ENCODE measurements around the gene TMUB2. TPM values are rescaled to one million over a fixed set of nuclear protein-coding genes. Genes with fewer than 3 reads are reported as not detected.
"Not testable (repeated sequence)": the region's sequence is repeated elsewhere in the genome, so short reads cannot be mapped to it uniquely, and the experiment has no call there.

TMUB2 gene
- total RNA-seq, 1 experiment from 2014 or later, result 25.1 TPM

GRCh38 chr17:44236444-44236991 is 49.7 kb downstream of the TMUB2 start:
- Histone ChIP-seq H3K9me2 (ENCODE audit: insufficient read depth) (no peaks in the 10 kb centered on the region), H3K36me3 (ENCODE audit: control insufficient read depth in 1 of 2, insufficient read depth in 2 of 2, low read length in 2 of 2) (no peaks in the 10 kb centered on the region), H3K9ac (ENCODE audit: low read length) (no peak overlapping the region), H4K20me1 (ENCODE audit: insufficient read depth) (no peaks in the 10 kb centered on the region), H3K4me2 (ENCODE audit: low read length) (no peak overlapping the region), H3K4me3 (replicated peaks in 1 of 2; ENCODE audit: low read depth in 1 of 2, low read length in 2 of 2) (no peak overlapping the region), H3K27me3 (ENCODE audit: insufficient read depth, low read length) (no peaks in the 10 kb centered on the region), H3K27ac (ENCODE audit: low read depth, low read length) (no peak overlapping the region), H2AFZ (ENCODE audit: low read depth, low read length, poor library complexity, severe bottlenecking) (no peak overlapping the region), H3K79me2 (ENCODE audit: insufficient read depth, low read length) (no peaks in the 10 kb centered on the region), H3K4me1 (ENCODE audit: control insufficient read depth in 1 of 2, insufficient read depth in 2 of 2, low read length in 2 of 2) (peaks cover 19 to 30% of the 10 kb centered on the region in 2 experiments), H3K9me3 (ENCODE audit: control insufficient read depth in 1 of 2, insufficient read depth in 1 of 2, low read depth in 1 of 2, low read length in 2 of 2) (no peaks in the 10 kb centered on the region)
- CTCF ChIA-PET, result no interaction called here
- ATAC-seq, result no peak
- no TSS peak for BruUV-seq (replicated peaks)
- no peak for DNase-seq (ENCODE audit: low read depth, low spot score)
- TF ChIP-seq ZFX (IDR thresholded peaks at IDR 0.05) (no peak), CBX3 (IDR thresholded peaks at IDR 0.05; ENCODE audit: low read depth) (no peak), ATF3 (IDR thresholded peaks at IDR 0.05) (no peak), SRF (IDR thresholded peaks at IDR 0.05; ENCODE audit: low read depth) (no peak), CTCF (IDR thresholded peaks at IDR 0.05 in 2 of 3, conservative IDR thresholded peaks at IDR 0.05 in 1 of 3; ENCODE audit: borderline replicate concordance in 1 of 3, insufficient read depth in 1 of 3, low read depth in 2 of 3, low read length in 2 of 3) (no peak), JUND (IDR thresholded peaks at IDR 0.05) (no peak)
- intact Hi-C loops (cut with micrococcal nuclease), result no loop called here
- RAD21 ChIA-PET (ENCODE audit: low non-redundant PET in 1 of 2, low total read pairs in 2 of 2, uncharacterized antibody in 2 of 2, unreplicated experiment in 2 of 2), result no interaction called here
- POLR2A ChIA-PET, result no interaction called here

DNA sequence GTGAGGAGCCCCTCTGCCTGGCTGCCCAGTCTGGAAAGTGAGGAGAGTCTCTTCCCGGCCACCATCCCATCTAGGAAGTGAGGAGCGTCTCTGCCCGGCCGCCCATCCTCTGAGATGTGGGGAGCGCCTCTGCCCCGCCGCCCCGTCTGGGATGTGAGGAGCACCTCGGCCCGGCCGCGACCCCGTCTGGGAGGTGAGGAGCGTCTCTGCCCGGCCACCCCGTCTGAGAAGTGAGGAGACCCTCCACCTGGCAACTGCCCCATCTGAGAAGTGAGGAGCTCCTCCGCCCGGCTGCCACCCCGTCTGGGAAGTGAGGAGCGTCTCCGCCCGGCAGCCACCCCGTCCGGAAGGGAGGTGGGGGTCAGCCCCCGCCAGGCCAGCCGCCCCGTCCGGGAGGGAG is 51.1 kb downstream of the TMUB2 start:
- RAD21 ChIA-PET (ENCODE audit: low non-redundant PET in 1 of 2, low total read pairs in 2 of 2, uncharacterized antibody in 2 of 2, unreplicated experiment in 2 of 2); H2AFZ ChIP-seq (ENCODE audit: low read depth, low read length, poor library complexity, severe bottlenecking); POLR2A ChIA-PET; H3K9me3 ChIP-seq (ENCODE audit: control insufficient read depth in 1 of 2, insufficient read depth in 1 of 2, low read depth in 1 of 2, low read length in 2 of 2); H3K27me3 ChIP-seq (ENCODE audit: insufficient read depth, low read length); H3K79me2 ChIP-seq (ENCODE audit: insufficient read depth, low read length); H4K20me1 ChIP-seq (ENCODE audit: insufficient read depth); ATAC-seq; BruUV-seq (replicated peaks); H3K9me2 ChIP-seq (ENCODE audit: insufficient read depth); H3K9ac ChIP-seq (ENCODE audit: low read length); intact Hi-C loops (cut with micrococcal nuclease); DNase-seq (ENCODE audit: low read depth, low spot score); H3K27ac ChIP-seq (ENCODE audit: low read depth, low read length); CTCF ChIA-PET; H3K4me3 ChIP-seq (replicated peaks in 1 of 2; ENCODE audit: low read depth in 1 of 2, low read length in 2 of 2); H3K4me2 ChIP-seq (ENCODE audit: low read length); H3K36me3 ChIP-seq (ENCODE audit: control insufficient read depth in 1 of 2, insufficient read depth in 2 of 2, low read length in 2 of 2): not testable (repeated sequence)
- peaks cover 19 to 30% of the 10 kb centered on the region in 2 experiments for H3K4me1 ChIP-seq (ENCODE audit: control insufficient read depth in 1 of 2, insufficient read depth in 2 of 2, low read length in 2 of 2)
